Spleen (tissue), 13 donors: ENCODE measurements around the gene EVI5L. TPM values are rescaled to one million over a fixed set of nuclear protein-coding genes. Genes with fewer than 3 reads are reported as not detected.

Experiments used
- DNase-seq: peaks from one replicate; pipeline ENCODE4 v3.0.0-alpha.2; 2020
- H3K27ac ChIP-seq, 8 donors: fragments of 200-600 bp; sonication (generic) in 7 of 8; 1 replicate in 4 of 8; 2 replicates in 4 of 8; pipeline versions ENCODE4 v1.5.0 to v1.8.0; 2016 to 2021; ENCODE audit warnings: inconsistent platforms in 4 of 8, mild to moderate bottlenecking in 4 of 8, moderate library complexity in 1 of 8
- H3K27me3 ChIP-seq, 7 donors: fragments of 200-600 bp; sonication (generic) in 6 of 7; replicated peaks in 1 of 7; 1 replicate in 4 of 7; 2 replicates in 3 of 7; pipeline versions ENCODE4 v1.5.0 to v1.8.0; 2016 to 2021; ENCODE audit warnings: inconsistent platforms in 3 of 7, mild to moderate bottlenecking in 1 of 7
- H3K36me3 ChIP-seq, 6 donors: fragments of 200-600 bp; sonication (generic) in 5 of 6; 1 replicate in 4 of 6; 2 replicates in 2 of 6; pipeline versions ENCODE4 v1.5.0 to v1.8.0; 2016 to 2021; ENCODE audit warnings: inconsistent platforms in 2 of 6
- H3K4me1 ChIP-seq, 6 donors: fragments of 200-600 bp; sonication (generic) in 5 of 6; 1 replicate in 3 of 6; 2 replicates in 3 of 6; pipeline versions ENCODE4 v1.5.0 to v1.8.0; 2016 to 2021; ENCODE audit warnings: inconsistent platforms in 3 of 6
- H3K4me3 ChIP-seq, 8 donors: fragments of 200-600 bp; sonication (generic) in 7 of 8; 1 replicate in 4 of 8; 2 replicates in 4 of 8; pipeline versions ENCODE4 v1.5.0 to v1.8.0; 2016 to 2021; ENCODE audit warnings: inconsistent platforms in 4 of 8, mild to moderate bottlenecking in 4 of 8, moderate library complexity in 2 of 8
- H3K9me3 ChIP-seq, 8 donors: fragments of 200-600 bp; sonication (generic) in 7 of 8; 1 replicate in 4 of 8; 2 replicates in 4 of 8; pipeline versions ENCODE4 v1.5.0 to v1.8.0; 2016 to 2021; ENCODE audit warnings: inconsistent platforms in 4 of 8
- POLR2A ChIP-seq, 3 donors: fragments of 450-650 bp; IDR thresholded peaks; one replicate each; pipeline ENCODE4 v1.5.1; 2017; ENCODE audit warnings: antibody characterized with exemption in 3 of 3, mild to moderate bottlenecking in 1 of 3
- POLR2AphosphoS5 ChIP-seq, 3 donors: sonication (generic); formaldehyde crosslinking; IDR thresholded peaks; one replicate each; pipeline ENCODE4 v1.5.1; 2017; ENCODE audit warnings: antibody characterized with exemption in 3 of 3
- WGBS, 5 donors: extraction: QIAGEN DNeasy Blood & Tissue Kit in 3 of 5; methylation state at CpG; one replicate each; pipeline versions ENCODE4 v1.1.5 to v1.1.7; 2013 to 2018; 5-methylcytosine and 5-hydroxymethylcytosine counted together
- intact Hi-C: fragments of 100-400 bp; cut with DNase I; formaldehyde crosslinking; loops from one replicate; pipeline ENCODE4 v1.15.0; 2023; ENCODE audit warnings: low total_unique reads
- long read RNA-seq, 2 donors: transcript quantifications; one replicate each; lab custom pipeline, GENCODE V29; 2026
- polyA plus RNA-seq, 3 donors: library from polyadenylated mRNA; stranded (reverse); fragments of 200-250 nt; gene quantifications; one replicate each; pipeline ENCODE4 v1.2.1, GENCODE V29; 2013
- total RNA-seq, 7 donors: library from RNA; depleted of rRNA in 3 of 7; stranded (reverse); fragments of >200 nt in 3 of 7; fragmentation: NEBNext Ultra II Directional in 4 of 7; extraction: Animal tissue kit (Norgen Biotek cat#: 25700) in 4 of 7; gene quantifications; one replicate each; pipeline versions ENCODE4 v1.1.0 to v1.2.1, GENCODE V29; 2016 to 2021
- TF ChIP-seq, protein P1 (sequence below), 11 experiments: fragments of 200-600 bp in 7 of 11; fragments of 450-650 bp in 4 of 11; sonication (generic) in 4 of 11; IDR thresholded peaks in 8 of 11; conservative IDR thresholded peaks in 3 of 11; 1 replicate in 7 of 11; 2 replicates in 4 of 11; pipeline versions ENCODE4 v1.4.0 to v1.8.0; 2016 to 2021; ENCODE audit warnings: antibody characterized with exemption in 11 of 11, inconsistent platforms in 4 of 11, mild to moderate bottlenecking in 1 of 11
- donor health status: healthy with polysubstance abuse.
- donor health status: DM: no; HTN: no; CAD: no; lungs with moderate emphysema.
- donor health status: DM: no; HTN: no; CAD: no.
- donor health status: Bipolar disorder and iron deficiency.
- donor health status: healthy.
- donor health status: DM: no; HTN: no; CAD: no.
- donor health status: DM: yes; HTN: yes; CAD: no.

EVI5L gene
- 10 to 100 TPM in 5 of 7 donors, 1 to 10 TPM in 2; 8.6 to 22.8 (median 13.8) TPM for total RNA-seq
- polyA plus RNA-seq, result 1 to 10 TPM; 3.7 to 9.3 (median 3.7) TPM
- long read RNA-seq, donor 1, partial matches to known transcripts, result 73 of 75 reads
- long read RNA-seq, donor 1, other reads (novel, unspliced or antisense), result 0 of 75 reads
- long read RNA-seq, donor 2, partial matches to known transcripts, result 0 of 20 reads
- long read RNA-seq, donor 2, other reads (novel, unspliced or antisense), result 19 of 20 reads

DNA sequence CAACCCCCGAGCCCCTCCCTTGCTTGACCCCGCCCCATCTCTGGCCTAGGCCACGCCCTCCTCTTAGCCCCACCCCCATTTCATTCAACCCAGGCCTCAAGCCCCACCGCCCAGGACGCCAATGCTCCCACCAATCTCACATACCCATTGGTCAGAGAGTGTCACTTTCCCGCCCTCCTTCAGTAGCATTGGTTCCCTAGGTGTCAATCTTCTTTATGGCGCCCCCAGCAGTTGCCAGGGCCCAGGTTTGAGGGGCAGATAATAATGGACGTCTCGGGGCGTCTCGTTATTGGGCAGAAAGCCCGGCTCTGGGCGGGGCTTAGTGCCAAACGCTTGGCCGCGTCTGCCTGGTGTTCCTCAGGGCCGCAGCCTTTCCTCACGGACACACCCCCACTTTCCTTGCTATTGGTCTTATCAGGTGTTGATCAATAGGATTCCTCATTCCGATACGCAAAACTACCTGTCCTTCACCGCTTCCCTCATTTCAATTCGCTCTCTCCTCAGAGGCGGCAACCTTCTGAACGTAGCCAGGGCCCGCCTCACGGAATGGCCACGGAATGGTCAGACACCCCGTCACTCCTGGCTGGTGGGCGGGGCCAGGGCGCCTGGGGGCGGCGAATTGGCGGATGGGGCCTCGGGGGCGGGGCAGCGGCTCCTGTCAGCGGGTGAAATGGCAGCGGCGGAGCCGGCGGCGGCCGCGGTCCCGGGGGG lies at the start of gene EVI5L:
Gene EVI5L, plus strand, starts transcription at position 658 of the 711 bp plus-strand sequence. CDS start 16,325 bp downstream, outside the sequence.
- WGBS, 5 donors, result 0 to 1% (median 0%) methylated on average over 26 to 45 of the region's 45 CpGs
- Histone ChIP-seq H3K36me3 (no peaks in the 10 kb centered on the region), H3K9me3 (no peaks in the 10 kb centered on the region), H3K4me1 (peaks cover 8 to 43% (median 37%) of the 10 kb centered on the region in 6 donors), H3K27me3 (peaks cover 0 to 4% (median 0%) of the 10 kb centered on the region in 7 donors), H3K4me3 (peak within 1 kb of the TSS; percentile 53 to 89 (median 65)), H3K27ac (peak within 1 kb of the TSS in 5 of 8 donors; percentile 29 to 81 (median 71))
- intact Hi-C loops, result no loop called here
- TF ChIP-seq, protein P1, sequence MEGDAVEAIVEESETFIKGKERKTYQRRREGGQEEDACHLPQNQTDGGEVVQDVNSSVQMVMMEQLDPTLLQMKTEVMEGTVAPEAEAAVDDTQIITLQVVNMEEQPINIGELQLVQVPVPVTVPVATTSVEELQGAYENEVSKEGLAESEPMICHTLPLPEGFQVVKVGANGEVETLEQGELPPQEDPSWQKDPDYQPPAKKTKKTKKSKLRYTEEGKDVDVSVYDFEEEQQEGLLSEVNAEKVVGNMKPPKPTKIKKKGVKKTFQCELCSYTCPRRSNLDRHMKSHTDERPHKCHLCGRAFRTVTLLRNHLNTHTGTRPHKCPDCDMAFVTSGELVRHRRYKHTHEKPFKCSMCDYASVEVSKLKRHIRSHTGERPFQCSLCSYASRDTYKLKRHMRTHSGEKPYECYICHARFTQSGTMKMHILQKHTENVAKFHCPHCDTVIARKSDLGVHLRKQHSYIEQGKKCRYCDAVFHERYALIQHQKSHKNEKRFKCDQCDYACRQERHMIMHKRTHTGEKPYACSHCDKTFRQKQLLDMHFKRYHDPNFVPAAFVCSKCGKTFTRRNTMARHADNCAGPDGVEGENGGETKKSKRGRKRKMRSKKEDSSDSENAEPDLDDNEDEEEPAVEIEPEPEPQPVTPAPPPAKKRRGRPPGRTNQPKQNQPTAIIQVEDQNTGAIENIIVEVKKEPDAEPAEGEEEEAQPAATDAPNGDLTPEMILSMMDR (IDR thresholded peaks at IDR 0.05 in 8 of 11, conservative IDR thresholded peaks at IDR 0.05 in 3 of 11), result peak in 2 of 11 experiments; percentile 31 to 38
- TF ChIP-seq POLR2AphosphoS5 (IDR thresholded peaks at IDR 0.05), result peak; percentile 66 to 83 (median 79)
- TF ChIP-seq POLR2A (IDR thresholded peaks at IDR 0.05), result no peak
- peak; percentile 99 for DNase-seq

DNA sequence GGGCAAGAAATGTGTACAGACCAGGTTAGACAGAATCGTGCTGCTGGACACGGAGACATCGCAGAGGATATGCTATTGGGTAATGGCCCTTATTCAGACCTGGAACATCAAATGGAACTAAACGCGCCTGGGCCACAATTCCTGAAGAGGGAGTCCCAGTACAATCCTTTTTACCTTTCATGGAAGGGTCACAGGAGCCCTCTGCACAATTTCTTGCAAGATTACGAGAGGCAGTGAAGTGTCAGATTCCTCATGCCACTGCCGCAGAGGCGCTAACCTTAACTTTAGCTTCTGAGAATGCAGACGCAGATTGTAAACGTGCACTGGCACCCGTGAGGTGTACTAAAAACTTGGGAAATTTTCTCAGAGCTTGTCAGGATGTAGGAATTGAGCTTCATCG lies 48.9 kb upstream of the EVI5L start:
- no peak overlapping the region for H3K27ac ChIP-seq
- H3K9me3 ChIP-seq, result peaks cover 0 to 11% (median 4%) of the 10 kb centered on the region in 8 donors
- TF ChIP-seq, protein P1 (IDR thresholded peaks at IDR 0.05 in 8 of 11, conservative IDR thresholded peaks at IDR 0.05 in 3 of 11), result no peak
- no peak for TF ChIP-seq POLR2AphosphoS5 (IDR thresholded peaks at IDR 0.05)
- no peak for TF ChIP-seq POLR2A (IDR thresholded peaks at IDR 0.05)
- peaks cover 0 to 39% (median 0%) of the 10 kb centered on the region in 7 donors for H3K27me3 ChIP-seq
- no peaks in the 10 kb centered on the region for H3K36me3 ChIP-seq
- no peak overlapping the region for H3K4me3 ChIP-seq
- peaks cover 0 to 17% (median 6%) of the 10 kb centered on the region in 6 donors for H3K4me1 ChIP-seq
- 66 to 79% (median 70%) methylated on average over 12 of the region's 12 CpGs for WGBS, 5 donors
- intact Hi-C loops, result no loop called here
- peak; percentile 9 for DNase-seq

DNA sequence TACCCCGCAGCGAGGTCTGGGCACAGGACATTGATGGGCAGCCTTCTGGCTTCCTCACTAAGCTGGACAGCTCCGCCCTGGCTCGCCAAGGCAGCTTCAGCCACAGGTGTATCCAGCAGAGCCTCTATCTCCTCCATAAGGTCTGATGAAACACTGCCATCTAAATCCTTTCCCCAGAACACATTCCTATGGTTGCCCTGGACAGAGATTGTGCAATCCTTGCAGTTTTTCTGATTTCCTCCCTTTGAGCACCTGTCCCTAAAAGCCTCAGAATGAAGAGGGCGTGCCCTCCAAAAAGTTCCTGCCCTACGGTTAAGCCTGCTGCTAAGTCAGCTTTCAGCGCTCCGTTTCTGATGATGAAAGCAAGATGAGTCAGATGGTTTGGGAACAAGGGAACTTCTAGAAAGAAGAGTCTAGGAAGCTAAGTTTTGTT lies 46.0 kb upstream of the EVI5L start:
- peaks cover 2 to 67% (median 18%) of the 10 kb centered on the region in 7 donors for H3K27me3 ChIP-seq
- H3K4me3 ChIP-seq, result no peak overlapping the region
- H3K4me1 ChIP-seq, result peaks cover under 1 to 34% (median 23%) of the 10 kb centered on the region in 6 donors
- DNase-seq, result peak; percentile 62
- intact Hi-C loops, result no loop called here
- 28 to 40% (median 32%) methylated on average over 8 of the region's 8 CpGs for WGBS, 5 donors
- H3K36me3 ChIP-seq, result no peaks in the 10 kb centered on the region
- H3K9me3 ChIP-seq, result peaks cover 0 to 11% (median 4%) of the 10 kb centered on the region in 8 donors
- TF ChIP-seq POLR2A (IDR thresholded peaks at IDR 0.05) (no peak), POLR2AphosphoS5 (IDR thresholded peaks at IDR 0.05) (no peak)
- TF ChIP-seq, protein P1 (IDR thresholded peaks at IDR 0.05 in 8 of 11, conservative IDR thresholded peaks at IDR 0.05 in 3 of 11), result no peak
- H3K27ac ChIP-seq, result no peak overlapping the region

DNA sequence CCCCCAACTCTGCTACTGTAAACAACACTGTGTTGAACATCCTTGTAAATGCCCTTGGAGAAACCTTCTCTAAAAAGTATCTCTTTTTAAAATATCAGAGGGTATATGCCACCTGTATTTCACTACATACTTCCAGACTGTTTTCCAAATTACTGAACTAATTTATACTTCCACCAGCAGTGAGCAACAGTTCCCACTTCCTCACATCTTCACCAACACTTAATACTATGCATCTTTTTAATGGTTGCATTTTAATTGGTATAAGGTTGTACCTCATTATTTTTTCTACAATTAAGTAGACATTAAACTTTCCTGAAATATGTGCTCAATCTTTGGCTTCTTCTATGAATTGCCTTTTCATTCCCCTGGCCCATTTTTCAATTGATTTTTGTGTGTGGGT lies 45.2 kb upstream of the EVI5L start:
- H3K4me3 ChIP-seq, result no peak overlapping the region
- H3K36me3 ChIP-seq, result no peaks in the 10 kb centered on the region
- peaks cover 0 to 11% (median 4%) of the 10 kb centered on the region in 8 donors for H3K9me3 ChIP-seq
- H3K27ac ChIP-seq, result no peak overlapping the region
- no peak for DNase-seq
- TF ChIP-seq, protein P1 (IDR thresholded peaks at IDR 0.05 in 8 of 11, conservative IDR thresholded peaks at IDR 0.05 in 3 of 11), result no peak
- TF ChIP-seq POLR2A (IDR thresholded peaks at IDR 0.05), result no peak
- TF ChIP-seq POLR2AphosphoS5 (IDR thresholded peaks at IDR 0.05), result no peak
- intact Hi-C loops, result no loop called here
- peaks cover 4 to 40% (median 31%) of the 10 kb centered on the region in 6 donors for H3K4me1 ChIP-seq
- peaks cover 8 to 75% (median 24%) of the 10 kb centered on the region in 7 donors for H3K27me3 ChIP-seq
